HCT116 (cell line): Measurements from ENCODE around the gene TNIK. TPM values are rescaled to one million over a fixed set of nuclear protein-coding genes. Genes with fewer than 3 reads are reported as not detected.

ENCODE experiments used
- ATAC-seq: fragments of 200-7000 bp; cut with Tn5 transposase; 2 replicates; pipeline ENCODE4 v1.9.1; 2020; ENCODE audit warnings: mild to moderate bottlenecking, moderate library complexity
- BruUV-seq: library from RNA; stranded (reverse); fragments of 400-500 nt; replicated peaks from 2 replicates; lab custom pipeline; 2021; lab: Mats Ljungman, UMichigan
- CTCF ChIA-PET: fragments of 300-600 bp; sonication (Branson Sonifier 250); formaldehyde crosslinking; loops from one replicate; lab custom pipeline; 2021; ENCODE audit warnings: antibody characterized with exemption; lab: Charles Lee
- POLR2A ChIA-PET: fragments of 300-600, 350-600 bp; sonication (Branson Sonifier 250); formaldehyde crosslinking; loops from one replicate; lab custom pipeline; 2021; ENCODE audit warnings: antibody characterized with exemption; lab: Charles Lee
- RAD21 ChIA-PET, 2 experiments: fragments of 300-600 bp; sonication (Branson Sonifier 250); formaldehyde crosslinking; loops; one replicate each; lab custom pipeline; 2023; ENCODE audit warnings: low total read pairs in 2 of 2; ENCODE audit not compliant: uncharacterized antibody in 2 of 2, unreplicated experiment in 2 of 2, low non-redundant PET in 1 of 2; lab: Charles Lee
- DNase-seq: peaks from one replicate; pipeline ENCODE4 v3.0.0-alpha.2; 2010; ENCODE audit warnings: low read depth, low spot score
- H2AFZ ChIP-seq: fragments of 200-600 bp; shearing (Covaris generic), sonication (generic); 2 replicates; pipeline ENCODE4 v1.6.1; 2017; ENCODE audit warnings: low read depth, mixed run types, mixed read lengths, antibody characterized with exemption, low read length; ENCODE audit not compliant: poor library complexity, severe bottlenecking
- H3K27ac ChIP-seq: 2 replicates; pipeline ENCODE4 v1.5.1; 2012; ENCODE audit warnings: low read depth, low read length
- H3K27me3 ChIP-seq: fragments of 200-600 bp; sonication (generic); 2 replicates; pipeline ENCODE4 v1.6.1; 2016; ENCODE audit warnings: mixed run types, low read length, mixed read lengths; ENCODE audit not compliant: insufficient read depth
- H3K36me3 ChIP-seq, 2 experiments: fragments of 200-500 bp in 1 of 2; fragments of 200-600 bp in 1 of 2; sonication (Bioruptor generic) in 1 of 2; sonication (generic) in 1 of 2; 2 replicates each; pipeline versions ENCODE4 v1.5.1 to v1.6.1; 2014 to 2016; ENCODE audit warnings: low read length in 2 of 2, inconsistent platforms in 1 of 2, mixed read lengths in 1 of 2, mixed run types in 1 of 2; ENCODE audit not compliant: insufficient read depth in 2 of 2, control insufficient read depth in 1 of 2
- H3K4me1 ChIP-seq, 2 experiments: fragments of 200-600 bp in 1 of 2; sonication (generic) in 1 of 2; 2 replicates each; pipeline versions ENCODE4 v1.5.1 to v1.6.1; 2012 to 2017; ENCODE audit warnings: low read length in 2 of 2, inconsistent platforms in 1 of 2, mild to moderate bottlenecking in 1 of 2, mixed read lengths in 1 of 2, mixed run types in 1 of 2, moderate library complexity in 1 of 2; ENCODE audit not compliant: insufficient read depth in 2 of 2, control insufficient read depth in 1 of 2
- H3K4me2 ChIP-seq: fragments of 200-600 bp; sonication (generic); 2 replicates; pipeline ENCODE4 v1.6.1; 2017; ENCODE audit warnings: mixed run types, low read length, mixed read lengths
- H3K4me3 ChIP-seq, 2 experiments: fragments of 200-600 bp in 1 of 2; sonication (generic) in 1 of 2; replicated peaks in 1 of 2; 2 replicates each; pipeline ENCODE4 v1.5.1; 2011 to 2016; ENCODE audit warnings: low read length in 2 of 2, control low read depth in 1 of 2, low read depth in 1 of 2, mild to moderate bottlenecking in 1 of 2, mixed read lengths in 1 of 2, mixed run types in 1 of 2
- H3K79me2 ChIP-seq: fragments of 200-600 bp; sonication (generic); 2 replicates; pipeline ENCODE4 v1.6.1; 2017; ENCODE audit warnings: mild to moderate bottlenecking, mixed run types, low read length, moderate library complexity, mixed read lengths; ENCODE audit not compliant: insufficient read depth
- H3K9ac ChIP-seq: fragments of 200-600 bp; sonication (generic); 2 replicates; pipeline ENCODE4 v1.6.1; 2016; ENCODE audit warnings: low read length, mixed read lengths
- H3K9me2 ChIP-seq: fragments of 200-600 bp; sonication (generic), shearing (Covaris generic); 2 replicates; pipeline ENCODE4 v1.6.1; 2017; ENCODE audit warnings: mixed run types, mild to moderate bottlenecking, moderate library complexity; ENCODE audit not compliant: insufficient read depth
- H3K9me3 ChIP-seq, 2 experiments: fragments of 200-500 bp in 1 of 2; fragments of 200-600 bp in 1 of 2; sonication (Bioruptor generic) in 1 of 2; sonication (generic) in 1 of 2; 2 replicates each; pipeline ENCODE4 v1.6.1; 2014 to 2017; ENCODE audit warnings: low read length in 2 of 2, mixed read lengths in 2 of 2, inconsistent platforms in 1 of 2, low read depth in 1 of 2, mild to moderate bottlenecking in 1 of 2, mixed run types in 1 of 2, moderate library complexity in 1 of 2; ENCODE audit not compliant: control insufficient read depth in 1 of 2, insufficient read depth in 1 of 2
- H4K20me1 ChIP-seq: fragments of 200-600 bp; sonication (generic), shearing (Covaris generic); 2 replicates; pipeline ENCODE4 v1.6.1; 2017; ENCODE audit warnings: mixed run types, mild to moderate bottlenecking, moderate library complexity; ENCODE audit not compliant: insufficient read depth
- EGR1 ChIP-seq: IDR thresholded peaks from 2 replicates; pipeline ENCODE4 v1.6.1; 2012; ENCODE audit warnings: low read depth
- ELF1 ChIP-seq: IDR thresholded peaks from 2 replicates; pipeline ENCODE4 v1.6.1; 2012; ENCODE audit warnings: low read depth, borderline replicate concordance
- EZH2phosphoT487 ChIP-seq: fragments of 200-600 bp; IDR thresholded peaks from 2 replicates; pipeline ENCODE4 v1.6.1; 2018; ENCODE audit warnings: antibody characterized with exemption, borderline replicate concordance
- POLR2AphosphoS5 ChIP-seq: IDR thresholded peaks from 2 replicates; pipeline ENCODE4 v1.6.1; 2011; ENCODE audit warnings: mild to moderate bottlenecking, low read depth, low read length, moderate library complexity
- RAD21 ChIP-seq: IDR thresholded peaks from 2 replicates; pipeline ENCODE4 v1.6.1; 2012; ENCODE audit warnings: low read depth, mild to moderate bottlenecking
- SRF ChIP-seq: IDR thresholded peaks from 2 replicates; pipeline ENCODE4 v1.6.1; 2012; ENCODE audit warnings: low read depth
- TCF7L2 ChIP-seq: IDR thresholded peaks from 2 replicates; pipeline ENCODE4 v1.7.0; 2011; ENCODE audit warnings: borderline replicate concordance, inconsistent platforms; ENCODE audit not compliant: insufficient read depth, insufficient read length; ENCODE audit errors: extremely low read depth
- YY1 ChIP-seq: IDR thresholded peaks from 2 replicates; pipeline ENCODE4 v1.6.1; 2011; ENCODE audit warnings: low read length, low read depth, moderate library complexity, mild to moderate bottlenecking; ENCODE audit not compliant: insufficient replicate concordance; ENCODE audit errors: extremely low read depth
- intact Hi-C: fragments of 100-400 bp; cut with micrococcal nuclease; formaldehyde crosslinking; loops from 2 replicates; pipeline ENCODE4 v1.10.0; 2022
- total RNA-seq: library from RNA; stranded (reverse); gene quantifications from one replicate; pipeline ENCODE4 v1.2.1, GENCODE V29; 2021; ENCODE audit not compliant: unreplicated experiment
- TF ChIP-seq, protein P1 (sequence below): IDR thresholded peaks from 2 replicates; pipeline ENCODE4 v1.6.1; 2012

Gene TNIK
- total RNA-seq, 1 experiment from 2014 or later: 24.1 TPM

- no peaks in the 10 kb centered on the region for H4K20me1 ChIP-seq
- ChIA-PET CTCF (no interaction called here), POLR2A (no interaction called here), RAD21 (no interaction called here)
- no peak overlapping the region for H2AFZ ChIP-seq
- H3K9ac ChIP-seq: no peak overlapping the region
- intact Hi-C loops: no loop called here
- no peak overlapping the region for H3K4me2 ChIP-seq
- H3K36me3 ChIP-seq: no peaks in the 10 kb centered on the region
- ATAC-seq: no peak
- no peak for TF ChIP-seq POLR2AphosphoS5
- no peak for TF ChIP-seq EGR1
- no peak for TF ChIP-seq RAD21
- TF ChIP-seq TCF7L2: no peak
- no peak for TF ChIP-seq SRF
- no peak for TF ChIP-seq ELF1
- no peak overlapping the region for H3K4me3 ChIP-seq
- no peak overlapping the region for H3K27ac ChIP-seq
- DNase-seq: no peak
- H3K4me1 ChIP-seq: peaks cover 7 to 14% of the 10 kb centered on the region in 2 experiments; a peak in 3 of 4 replicates
- no TSS peak for BruUV-seq
- no peaks in the 10 kb centered on the region for H3K9me3 ChIP-seq
- H3K79me2 ChIP-seq: no peaks in the 10 kb centered on the region
- H3K27me3 ChIP-seq: no peaks in the 10 kb centered on the region
- no peaks in the 10 kb centered on the region for H3K9me2 ChIP-seq
Observed at GRCh38 chr3:171245796-171246765, 214.1 kb downstream of the TNIK start.

DNA sequence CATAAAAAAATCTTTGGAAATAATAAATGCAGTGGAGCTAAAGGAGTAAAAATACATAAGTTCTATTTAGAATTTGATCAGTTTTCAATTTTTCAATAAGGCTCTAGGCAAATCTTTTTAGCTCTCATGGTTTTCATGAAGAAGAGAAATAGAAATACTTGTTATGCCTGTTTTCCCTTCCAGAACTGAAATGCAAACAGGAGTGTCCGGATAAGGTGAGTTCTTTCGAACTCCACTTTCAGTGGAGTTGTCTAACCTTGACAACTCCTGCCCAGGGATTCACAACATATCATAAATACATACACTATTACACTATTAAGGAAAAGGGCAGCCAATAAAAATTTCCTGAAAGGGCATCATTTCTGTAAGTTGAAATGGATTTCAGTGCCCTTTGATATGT is 217.3 kb downstream of the TNIK start:
- ChIA-PET POLR2A (no interaction called here), RAD21 (no interaction called here), CTCF (no interaction called here)
- intact Hi-C loops: no loop called here
- Histone ChIP-seq H2AFZ (no peak overlapping the region), H3K9me3 (no peaks in the 10 kb centered on the region), H3K4me3 (no peak overlapping the region), H3K27ac (no peak overlapping the region), H3K27me3 (no peaks in the 10 kb centered on the region), H3K9me2 (no peaks in the 10 kb centered on the region), H3K79me2 (no peaks in the 10 kb centered on the region), H3K4me2 (no peak overlapping the region), H4K20me1 (no peaks in the 10 kb centered on the region), H3K36me3 (no peaks in the 10 kb centered on the region), H3K9ac (no peak overlapping the region), H3K4me1 (peaks cover under 1 to 3% of the 10 kb centered on the region in 2 experiments; a peak in 2 of 4 replicates)
- DNase-seq: no peak
- TF ChIP-seq, protein P1, sequence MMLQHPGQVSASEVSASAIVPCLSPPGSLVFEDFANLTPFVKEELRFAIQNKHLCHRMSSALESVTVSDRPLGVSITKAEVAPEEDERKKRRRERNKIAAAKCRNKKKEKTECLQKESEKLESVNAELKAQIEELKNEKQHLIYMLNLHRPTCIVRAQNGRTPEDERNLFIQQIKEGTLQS: no peak
- TF ChIP-seq YY1: no peak
- no peak for TF ChIP-seq EZH2phosphoT487
- no peak for ATAC-seq
- no TSS peak for BruUV-seq
